HG03097 (cell line): ENCODE data around the gene NOP16.

Experiments used
- ATAC-seq: cut with Tn5 transposase; IDR thresholded peaks from one replicate; pipeline ENCODE4 v1.9.1; 2021; ENCODE audit not compliant: unreplicated experiment, low FRiP score

Gene NOP16

DNA sequence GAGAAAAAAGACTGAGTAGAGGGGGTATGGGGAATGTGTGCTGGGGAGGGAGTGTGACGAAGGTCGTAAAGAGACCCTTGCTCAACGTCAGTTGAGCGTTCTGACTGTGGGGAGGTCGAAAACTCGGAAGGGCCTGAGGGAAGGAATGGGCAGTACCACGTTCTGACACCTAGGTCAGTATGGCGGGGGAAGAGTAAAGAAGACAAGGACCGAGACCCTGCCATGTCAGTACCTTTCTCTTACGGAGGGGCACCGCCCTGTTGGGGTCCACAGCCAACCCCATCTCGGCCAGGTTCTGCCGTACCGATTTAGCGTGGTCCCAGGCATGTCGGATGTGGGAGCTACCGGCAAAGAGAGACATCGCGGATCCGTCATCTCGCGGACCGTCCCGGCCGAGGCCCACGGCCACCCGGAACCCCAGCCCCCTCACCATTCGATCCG is 375 bp downstream of the NOP16 start:
- ATAC-seq: no peak

DNA sequence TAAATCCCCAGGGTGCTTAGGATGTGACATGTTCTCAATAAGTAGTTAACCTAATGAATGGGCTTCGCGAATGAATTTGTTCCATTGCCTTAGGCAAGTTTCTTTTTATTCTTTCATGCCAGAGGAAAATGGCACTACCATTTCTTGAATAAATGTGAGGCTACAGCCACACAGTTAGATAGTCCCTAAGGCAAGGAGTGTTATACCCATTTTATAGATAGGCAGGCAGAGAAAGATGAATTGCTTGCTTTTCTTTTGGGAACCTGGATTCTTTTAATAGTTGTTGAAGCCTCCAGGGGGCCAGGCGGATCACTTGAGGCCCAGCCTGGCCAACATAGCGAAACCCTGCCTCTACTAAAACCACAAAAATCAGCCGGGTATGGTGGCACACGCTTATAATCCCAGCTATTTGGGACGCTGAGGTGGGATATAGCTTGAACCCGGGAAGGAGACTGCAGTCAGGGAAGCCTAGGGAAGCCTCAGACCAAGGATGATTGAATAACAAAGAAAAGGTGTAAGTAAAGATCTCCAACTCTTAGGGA is 943 bp downstream of the NOP16 start:
- no peak for ATAC-seq

DNA sequence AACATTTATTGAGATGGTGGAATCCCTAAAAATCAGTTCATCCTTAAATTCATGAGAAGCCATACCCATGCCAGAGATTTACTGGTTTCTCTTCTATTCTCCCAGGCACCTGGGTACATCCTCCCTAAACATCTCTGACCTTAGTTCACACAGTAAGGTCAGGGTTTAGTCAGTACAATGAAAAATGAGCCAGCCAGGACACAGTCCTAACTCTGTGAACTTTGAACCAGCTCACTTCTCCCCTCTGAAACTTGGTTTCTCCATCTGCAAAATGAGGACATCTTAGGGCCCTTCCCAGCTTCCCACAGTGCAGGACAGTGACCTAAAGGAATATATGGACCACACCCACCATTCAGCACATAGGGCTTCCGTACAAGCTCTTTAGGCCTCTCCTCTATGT is 1.9 kb downstream of the NOP16 start:
- no peak for ATAC-seq

DNA sequence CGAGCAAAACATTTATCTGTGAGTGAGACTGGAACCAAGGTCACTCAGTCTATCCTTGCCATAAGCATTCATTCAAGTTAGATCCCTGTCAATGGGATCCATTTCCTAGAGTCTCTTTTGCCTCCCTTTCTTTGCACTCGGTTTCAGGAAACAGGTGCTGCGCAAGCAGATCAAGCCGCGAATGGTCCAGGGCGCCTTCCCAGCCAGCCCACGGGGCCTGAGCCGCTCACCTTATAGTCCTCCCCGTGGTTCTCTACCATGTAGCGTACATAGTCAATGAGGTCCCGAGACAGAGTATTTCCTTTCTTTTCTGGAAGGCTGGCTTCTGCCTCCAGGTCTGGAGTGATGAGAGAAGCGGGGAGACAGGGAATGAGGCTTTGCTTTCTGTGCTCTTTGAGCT is 3.4 kb downstream of the NOP16 start:
- no peak for ATAC-seq

DNA sequence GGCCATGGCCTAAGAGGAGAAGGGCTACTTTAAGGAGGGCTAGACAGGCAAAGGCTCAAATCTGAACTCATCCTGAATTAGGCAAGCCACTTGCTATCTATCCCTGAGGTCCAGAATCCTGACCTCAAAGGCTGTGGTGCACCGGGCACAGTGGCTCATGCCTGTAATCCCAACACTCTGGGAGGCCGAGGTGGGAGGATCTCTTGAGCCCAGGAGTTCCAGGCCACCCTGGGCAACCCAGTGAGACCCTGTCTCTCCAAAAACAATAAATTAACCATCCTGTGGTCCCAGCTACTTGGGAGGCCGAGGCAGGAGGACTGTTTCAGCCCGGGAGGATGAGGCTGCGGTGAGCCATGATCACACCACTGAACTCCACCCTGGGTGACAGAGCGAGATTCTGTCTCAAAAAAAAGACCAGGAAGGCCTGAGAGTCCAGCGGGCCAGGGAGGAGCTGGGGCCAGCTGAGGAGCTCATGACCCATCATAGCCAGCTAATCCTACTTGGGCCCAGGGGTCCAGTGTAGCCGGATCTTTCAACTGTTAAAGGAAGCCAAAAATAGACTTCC is 4.0 kb downstream of the NOP16 start:
- ATAC-seq: no peak

DNA sequence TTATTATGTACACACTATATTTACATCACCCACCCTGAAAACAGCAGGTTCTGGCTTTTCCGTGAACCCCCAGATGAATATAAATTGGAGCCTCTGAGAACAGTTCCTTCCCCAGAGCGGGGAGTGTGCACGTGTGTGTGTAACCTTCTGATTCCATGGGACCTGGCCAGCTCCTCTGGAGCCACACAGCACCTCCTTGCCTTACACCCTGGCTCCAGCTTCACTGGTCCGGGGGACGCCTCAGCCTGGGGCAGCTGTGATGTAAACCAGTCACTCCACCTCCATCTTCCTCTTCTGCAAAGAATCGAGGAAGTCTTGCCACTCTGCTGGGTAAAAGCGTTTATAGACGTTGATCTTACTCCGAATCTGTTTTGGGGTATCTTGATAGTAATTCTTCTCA is 4.4 kb downstream of the NOP16 start:
- no peak for ATAC-seq

DNA sequence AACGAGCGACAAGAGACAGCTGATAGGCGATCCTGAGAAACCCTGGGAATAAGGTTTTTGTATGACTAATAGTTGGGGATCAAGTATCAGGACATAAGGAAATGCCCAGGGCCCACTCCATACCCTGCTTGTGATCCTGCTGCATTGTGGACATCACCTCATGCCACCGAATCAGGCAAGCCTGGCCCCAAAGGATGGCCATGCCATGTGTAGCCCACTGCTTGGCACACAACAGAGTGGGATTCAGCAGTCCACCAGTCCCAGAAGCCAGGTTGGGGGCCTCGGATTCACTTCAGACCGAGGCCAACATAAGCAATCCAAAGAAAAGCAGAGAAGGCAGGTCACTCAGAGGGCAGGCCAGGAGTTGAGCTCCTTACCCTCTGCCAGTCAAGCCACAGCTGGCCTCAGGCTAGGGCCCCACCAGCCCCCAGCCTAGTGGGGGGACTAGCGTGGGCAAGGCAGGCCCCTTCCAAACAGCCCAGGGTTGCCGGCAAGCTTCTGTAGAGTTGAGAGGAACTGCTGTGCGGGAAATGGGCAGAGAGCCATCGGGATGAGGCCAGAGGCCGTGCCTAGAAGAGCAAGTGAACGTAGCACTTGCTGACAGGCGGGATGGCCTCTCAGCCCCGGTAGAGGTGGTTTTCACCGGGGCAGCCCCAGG is 5.0 kb downstream of the NOP16 start:
- ATAC-seq: no peak

DNA sequence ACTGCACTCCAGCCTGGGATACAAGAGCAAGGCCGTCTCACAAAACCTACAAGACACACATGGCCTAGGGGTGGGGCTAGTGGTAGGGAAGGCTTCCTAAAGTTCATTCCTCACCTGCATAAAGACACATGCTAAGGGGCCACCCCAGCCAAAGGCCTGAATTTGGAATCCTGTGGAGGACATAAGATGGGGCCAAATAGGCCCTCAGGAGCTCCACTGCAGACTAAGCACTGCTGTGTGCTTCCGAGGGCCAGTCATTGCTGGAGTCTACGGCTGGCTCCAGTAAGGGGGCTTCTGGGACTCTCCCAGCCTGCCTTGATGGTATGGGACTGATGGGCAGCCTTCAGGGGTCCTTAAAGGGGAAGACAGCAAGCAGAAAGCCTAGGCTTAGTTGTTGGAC is 5.7 kb downstream of the NOP16 start:
- ATAC-seq: no peak

DNA sequence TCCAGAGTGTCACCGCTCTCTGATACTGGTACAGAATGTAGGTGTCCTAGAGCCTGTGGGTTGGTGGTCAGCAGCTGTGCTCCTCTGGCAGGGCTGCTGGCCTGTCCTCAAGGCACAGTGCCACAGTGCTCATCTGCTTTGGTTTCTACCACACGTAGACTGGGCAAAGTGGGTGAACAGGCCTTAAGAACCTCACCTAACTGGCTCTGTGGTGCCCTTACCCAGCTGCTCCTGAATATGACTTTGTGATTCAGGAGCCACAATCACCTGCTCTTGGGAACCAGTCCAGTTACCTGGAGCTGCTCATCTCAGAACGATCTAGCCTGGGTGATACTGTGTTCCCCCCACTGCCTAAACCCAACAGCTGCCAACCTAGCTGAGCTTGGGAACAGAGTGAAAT is 6.4 kb downstream of the NOP16 start:
- ATAC-seq: no peak

DNA sequence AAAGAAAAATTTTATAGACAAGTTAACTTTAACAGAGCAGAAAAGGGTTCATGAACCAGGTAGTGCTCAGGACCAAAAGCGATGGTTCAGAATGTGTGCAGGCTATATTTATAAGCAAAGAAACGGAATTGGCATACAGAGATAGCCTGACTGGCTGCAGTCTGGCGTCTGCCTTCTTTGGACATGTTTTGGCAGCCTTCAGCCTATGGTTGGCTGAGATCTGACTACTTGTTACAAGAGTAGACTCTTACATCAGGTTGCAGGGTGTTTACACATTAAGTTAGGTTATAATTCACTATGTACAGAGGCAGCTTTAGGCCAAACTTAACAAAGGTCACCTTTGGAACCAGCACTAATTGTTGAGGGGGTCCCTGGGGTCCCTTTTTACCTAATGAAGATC is 7.0 kb downstream of the NOP16 start:
- no peak for ATAC-seq

DNA sequence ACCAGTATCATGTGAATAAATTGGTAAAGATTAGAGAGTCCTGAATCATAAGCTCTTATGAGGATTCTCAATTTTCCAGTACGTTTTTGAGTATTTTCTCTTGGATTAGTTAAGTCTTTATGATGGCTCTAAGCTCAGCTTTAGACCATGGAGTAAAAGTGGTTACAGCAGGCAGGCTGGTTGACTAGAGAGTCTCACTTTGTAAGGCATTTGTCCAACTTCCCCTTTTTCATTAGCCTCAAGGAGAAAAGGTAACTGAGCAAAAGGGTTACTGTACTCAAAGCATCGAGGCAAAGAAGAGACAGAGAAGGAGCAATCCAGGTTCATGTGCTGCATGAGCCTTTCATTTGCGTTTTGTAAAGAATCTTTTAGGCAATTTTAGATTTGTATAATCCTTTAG is 8.5 kb downstream of the NOP16 start:
- ATAC-seq: no peak

DNA sequence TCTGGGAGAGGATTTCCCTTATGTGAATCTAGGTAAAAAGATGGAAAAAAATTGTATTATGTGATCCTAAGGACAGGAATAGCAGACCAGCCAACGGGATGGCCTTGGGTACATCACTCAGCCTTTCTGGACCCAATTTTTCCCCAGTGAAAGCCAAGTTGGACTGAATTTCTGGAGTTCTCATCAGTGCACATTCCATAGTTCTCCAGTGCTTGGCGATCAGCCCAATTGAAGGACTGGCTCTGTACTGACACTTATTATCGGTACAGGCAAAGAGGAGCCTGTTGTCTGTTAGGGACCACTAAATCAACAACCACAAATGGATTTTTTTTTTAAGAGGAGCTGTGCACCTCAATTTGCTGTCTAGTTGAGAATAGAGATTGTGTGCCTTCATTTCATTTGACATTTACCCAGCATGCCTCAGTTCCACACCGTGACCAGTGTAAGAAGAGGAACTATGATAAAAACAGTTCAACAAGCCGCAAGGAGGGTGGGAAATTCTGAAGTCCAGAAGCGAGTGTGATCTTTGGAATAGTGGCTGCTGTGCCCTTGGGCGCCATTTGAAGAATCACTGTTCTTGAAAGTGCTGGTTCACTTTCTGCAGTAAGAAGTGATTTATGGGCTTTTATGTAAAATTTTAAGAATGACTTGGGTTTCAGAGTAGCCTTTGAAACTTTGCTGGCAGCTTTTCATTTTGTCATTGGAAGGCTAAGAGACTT is 15.1 kb downstream of the NOP16 start:
- ATAC-seq: no peak

DNA sequence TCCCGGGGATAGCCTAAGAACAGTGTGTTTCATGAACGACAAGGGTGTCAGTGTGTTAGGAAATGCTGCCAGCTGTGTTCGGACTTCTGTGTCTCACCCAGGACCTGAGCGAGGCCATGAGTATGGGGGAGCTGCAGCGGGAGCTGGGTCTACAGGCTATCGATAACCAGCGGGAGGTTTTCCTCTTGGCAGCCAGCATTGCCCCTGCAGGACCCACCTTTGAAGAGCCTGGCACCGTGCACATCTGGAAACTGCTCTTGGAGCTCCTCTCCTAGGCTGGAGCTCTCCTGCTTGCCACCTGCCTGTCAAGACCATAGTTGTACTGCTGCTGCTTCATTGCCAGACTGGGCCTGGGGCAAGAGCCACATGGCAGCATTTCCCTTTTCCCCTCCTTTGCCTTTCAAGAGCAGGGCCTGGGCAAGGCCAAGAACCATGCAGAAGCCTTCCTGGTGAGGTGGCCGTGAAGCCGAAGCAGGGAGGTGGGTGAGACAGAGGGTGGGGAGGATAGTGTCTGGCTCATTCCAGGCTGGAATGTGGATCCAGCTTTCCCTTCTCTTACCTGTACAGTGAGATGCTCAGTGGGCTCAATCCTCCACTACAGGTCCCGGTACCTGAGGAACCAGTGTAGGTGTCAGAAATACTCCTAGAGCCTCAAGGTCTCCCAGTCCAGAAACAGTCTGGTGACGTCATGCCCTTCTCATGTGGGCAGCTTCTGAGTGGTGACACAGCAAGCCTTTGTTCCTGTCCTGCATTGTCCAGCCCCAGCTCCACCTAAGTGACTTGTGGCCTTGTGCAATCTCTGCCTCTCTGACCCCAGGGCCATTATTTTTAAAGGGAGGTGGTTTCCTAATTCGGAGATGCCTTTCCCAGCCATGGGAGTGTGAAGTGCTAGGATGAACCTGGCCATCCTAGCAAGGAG is 16.5 kb downstream of the NOP16 start:
- ATAC-seq: no peak

DNA sequence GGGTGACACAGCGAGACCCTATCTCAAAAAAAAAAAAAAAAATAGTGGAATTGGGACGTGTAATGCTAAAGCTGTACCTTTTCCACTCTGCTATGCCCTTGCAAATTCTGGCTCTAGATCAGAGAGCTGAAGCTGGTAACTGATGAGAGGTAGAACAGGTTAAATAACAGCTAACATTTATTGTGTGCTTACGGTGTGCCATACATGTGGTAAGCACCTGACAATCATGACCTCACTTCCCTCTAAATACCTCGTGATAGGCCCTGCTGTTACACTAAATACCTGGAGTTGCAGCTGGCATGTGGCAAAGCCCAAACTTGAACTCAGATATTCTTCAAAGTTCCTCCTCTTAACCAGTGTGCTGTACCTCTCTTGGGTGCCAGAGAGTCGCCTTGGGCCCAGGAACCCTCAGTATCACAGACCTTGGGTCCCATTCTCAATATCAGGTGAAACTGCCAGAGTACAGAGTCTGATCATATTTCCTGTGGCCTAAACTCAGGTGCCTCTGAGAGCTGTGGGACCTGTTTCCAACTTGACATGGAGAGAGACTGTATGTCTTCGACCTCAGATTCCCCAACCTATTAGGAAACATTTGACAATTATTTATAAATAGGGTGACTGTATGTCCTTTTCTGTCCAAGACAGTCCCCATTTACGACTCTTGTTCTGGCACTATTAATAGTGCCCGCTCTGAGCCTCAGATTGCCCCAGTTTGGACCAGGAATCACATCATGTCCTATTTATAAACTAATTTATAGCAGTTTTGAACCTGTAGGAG is 18.3 kb downstream of the NOP16 start:
- ATAC-seq: no peak

DNA sequence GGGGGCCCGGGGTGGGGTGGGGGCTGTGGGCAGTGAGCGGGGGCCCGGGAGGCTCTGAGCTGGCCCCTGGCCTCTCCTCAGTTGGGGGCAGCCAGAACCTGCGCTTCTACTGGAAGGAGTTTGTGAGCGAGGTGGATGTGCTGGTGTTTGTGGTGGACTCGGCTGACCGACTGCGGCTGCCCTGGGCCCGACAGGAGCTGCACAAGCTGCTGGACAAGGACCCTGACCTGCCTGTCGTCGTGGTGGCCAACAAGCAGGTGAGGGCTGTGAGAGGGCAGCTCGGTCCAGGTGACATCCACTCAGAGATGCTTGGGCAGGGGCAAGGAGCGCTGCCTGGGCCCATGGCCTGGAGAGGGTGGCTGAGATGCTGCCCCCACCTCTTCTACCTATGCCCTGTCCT is 19.7 kb downstream of the NOP16 start:
- ATAC-seq: no peak

DNA sequence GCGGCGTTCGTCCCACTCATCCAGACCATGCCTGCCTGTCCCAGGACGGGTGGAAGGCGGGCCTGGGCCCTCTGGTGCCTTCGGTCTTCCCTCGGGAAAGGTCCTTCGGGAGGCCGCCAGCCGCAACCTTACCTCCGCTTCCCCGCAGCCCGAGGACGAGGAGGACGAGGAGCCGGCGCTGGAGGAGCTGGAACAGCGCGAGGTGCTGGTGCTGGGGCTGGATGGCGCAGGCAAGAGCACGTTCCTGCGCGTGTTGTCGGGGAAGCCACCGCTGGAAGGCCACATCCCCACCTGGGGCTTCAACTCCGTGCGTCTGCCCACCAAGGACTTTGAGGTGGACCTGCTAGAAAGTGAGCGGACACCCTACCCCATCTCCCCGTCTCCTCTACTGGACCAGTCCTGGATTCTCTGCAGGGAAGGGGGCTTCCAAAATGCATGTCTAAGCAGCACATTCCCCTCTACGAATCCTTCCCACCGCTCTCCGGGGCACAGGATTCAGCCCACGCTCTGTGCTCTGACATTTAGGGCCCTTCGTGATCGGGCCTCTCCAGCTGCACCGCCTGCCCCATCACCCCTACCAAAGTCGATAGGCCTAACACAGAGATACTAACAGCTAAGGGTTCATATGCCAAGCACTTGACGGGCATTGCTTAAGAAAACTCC is 22.0 kb downstream of the NOP16 start:
- ATAC-seq: no peak

DNA sequence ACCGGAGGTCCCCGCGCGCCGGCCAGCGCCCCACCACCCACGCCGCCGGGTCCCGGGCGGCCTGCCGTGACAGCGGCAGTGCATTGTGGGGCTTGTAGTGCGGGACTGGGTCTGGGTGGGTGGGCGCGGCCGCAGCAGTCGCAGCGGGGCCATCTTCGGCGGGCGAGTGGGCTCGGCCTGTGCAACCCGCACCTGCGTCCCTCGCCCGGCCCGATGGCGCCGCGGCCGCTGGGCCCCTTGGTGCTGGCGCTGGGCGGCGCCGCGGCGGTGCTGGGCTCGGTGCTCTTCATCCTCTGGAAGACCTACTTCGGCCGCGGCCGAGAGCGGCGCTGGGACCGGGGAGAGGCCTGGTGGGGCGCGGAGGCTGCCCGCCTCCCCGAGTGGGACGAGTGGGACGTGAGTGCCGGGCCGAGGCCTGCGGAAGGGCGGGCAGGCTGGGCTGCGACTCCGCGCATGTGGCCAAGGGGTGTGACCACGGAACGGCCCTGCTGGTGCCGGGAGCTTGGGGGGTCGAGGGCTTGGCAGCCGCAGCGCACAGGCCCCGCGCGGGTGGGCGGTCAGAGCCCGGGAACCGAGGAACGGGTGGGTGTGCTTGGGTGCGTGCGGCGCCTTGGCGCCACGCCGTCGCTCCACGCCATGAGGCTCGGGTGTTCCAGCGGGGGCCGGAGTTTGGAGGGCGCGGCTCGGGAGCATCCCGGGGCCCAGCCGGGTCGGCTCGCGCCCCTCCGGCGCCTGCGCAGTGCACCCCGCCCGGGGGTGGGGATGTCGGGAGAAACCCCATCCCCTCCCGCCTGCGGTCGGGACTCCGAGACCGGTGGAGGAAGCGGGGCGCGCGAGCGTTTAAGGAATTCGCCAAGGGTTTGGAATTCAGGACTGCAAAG is 22.8 kb downstream of the NOP16 start, which contains the start of gene ARL10:
TSS of gene ARL10 (plus strand) at position 137 of the 881 bp plus-strand sequence. CDS start at position 214, 77 bp downstream.
- no peak for ATAC-seq

DNA sequence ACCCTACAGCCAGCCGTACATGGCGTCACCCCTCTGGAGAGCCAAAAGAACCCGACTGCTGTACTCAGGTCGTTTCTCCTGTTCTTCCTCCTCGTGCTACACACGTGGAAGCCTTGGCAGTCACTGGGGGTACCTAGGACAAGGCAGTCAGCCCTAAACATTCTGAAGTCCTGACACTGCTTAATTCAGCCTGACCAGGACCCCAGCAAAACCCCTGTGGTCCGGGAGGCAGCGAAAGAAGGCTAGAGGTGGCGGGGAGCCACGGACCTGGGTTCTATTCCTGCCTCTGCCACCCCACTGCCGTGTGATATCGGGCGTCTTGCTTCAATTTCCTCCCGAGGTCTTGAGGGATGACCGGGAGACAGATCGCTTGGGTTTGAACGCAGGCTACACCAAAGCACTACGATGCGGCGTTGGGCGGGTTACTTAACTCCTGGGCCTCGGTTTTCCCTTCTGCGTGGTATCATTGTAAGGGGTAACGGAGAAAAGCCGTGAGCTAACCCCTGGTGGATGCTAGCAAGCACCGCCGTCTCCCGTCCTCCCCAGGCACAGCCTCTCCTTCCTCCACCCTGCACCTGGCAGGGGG is 23.5 kb downstream of the NOP16 start:
- no peak for ATAC-seq
